Measurements from ENCODE around the gene BRF1.
"Not testable (repeated sequence)": the region's sequence is repeated elsewhere in the genome, so short reads cannot be mapped to it uniquely, and the experiment has no call there.

BRF1 gene, protein sequence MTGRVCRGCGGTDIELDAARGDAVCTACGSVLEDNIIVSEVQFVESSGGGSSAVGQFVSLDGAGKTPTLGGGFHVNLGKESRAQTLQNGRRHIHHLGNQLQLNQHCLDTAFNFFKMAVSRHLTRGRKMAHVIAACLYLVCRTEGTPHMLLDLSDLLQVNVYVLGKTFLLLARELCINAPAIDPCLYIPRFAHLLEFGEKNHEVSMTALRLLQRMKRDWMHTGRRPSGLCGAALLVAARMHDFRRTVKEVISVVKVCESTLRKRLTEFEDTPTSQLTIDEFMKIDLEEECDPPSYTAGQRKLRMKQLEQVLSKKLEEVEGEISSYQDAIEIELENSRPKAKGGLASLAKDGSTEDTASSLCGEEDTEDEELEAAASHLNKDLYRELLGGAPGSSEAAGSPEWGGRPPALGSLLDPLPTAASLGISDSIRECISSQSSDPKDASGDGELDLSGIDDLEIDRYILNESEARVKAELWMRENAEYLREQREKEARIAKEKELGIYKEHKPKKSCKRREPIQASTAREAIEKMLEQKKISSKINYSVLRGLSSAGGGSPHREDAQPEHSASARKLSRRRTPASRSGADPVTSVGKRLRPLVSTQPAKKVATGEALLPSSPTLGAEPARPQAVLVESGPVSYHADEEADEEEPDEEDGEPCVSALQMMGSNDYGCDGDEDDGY

DNA sequence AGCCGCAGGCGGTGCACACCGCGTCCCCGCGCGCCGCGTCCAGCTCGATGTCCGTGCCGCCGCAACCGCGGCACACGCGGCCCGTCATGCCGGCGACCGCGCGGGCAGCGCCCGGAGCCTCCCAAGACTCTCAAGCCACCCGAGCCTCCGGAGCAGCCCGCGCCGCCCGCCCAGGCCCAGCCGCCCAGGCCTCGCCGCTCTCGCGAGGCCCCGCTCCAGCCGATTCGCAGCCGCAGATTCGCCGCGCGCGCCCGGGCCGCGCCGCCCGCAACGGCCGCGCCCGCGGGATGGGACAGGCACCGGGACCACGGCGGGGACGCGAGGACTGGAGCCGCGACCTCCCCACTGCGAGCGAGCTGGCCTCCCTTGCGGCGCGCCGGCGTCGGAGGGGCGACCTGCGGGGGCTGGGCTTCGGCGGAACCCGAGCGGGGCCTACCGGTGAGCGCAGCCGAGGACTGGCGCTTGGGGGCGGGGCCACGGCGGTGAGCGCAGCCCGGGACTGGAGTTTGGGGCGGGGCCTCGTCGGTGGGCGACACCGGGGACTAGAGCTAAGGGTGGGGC is at the start of gene BRF1:
BRF1 (minus strand) TSS at position 460 of the 561 bp plus-strand sequence; CDS start at position 88, 372 bp downstream.
- DNase-seq, result peak; percentile 95

- no peak for DNase-seq
Measured at GRCh38 chr14:105349992-105350391, 49.2 kb upstream of the BRF1 start.

DNA sequence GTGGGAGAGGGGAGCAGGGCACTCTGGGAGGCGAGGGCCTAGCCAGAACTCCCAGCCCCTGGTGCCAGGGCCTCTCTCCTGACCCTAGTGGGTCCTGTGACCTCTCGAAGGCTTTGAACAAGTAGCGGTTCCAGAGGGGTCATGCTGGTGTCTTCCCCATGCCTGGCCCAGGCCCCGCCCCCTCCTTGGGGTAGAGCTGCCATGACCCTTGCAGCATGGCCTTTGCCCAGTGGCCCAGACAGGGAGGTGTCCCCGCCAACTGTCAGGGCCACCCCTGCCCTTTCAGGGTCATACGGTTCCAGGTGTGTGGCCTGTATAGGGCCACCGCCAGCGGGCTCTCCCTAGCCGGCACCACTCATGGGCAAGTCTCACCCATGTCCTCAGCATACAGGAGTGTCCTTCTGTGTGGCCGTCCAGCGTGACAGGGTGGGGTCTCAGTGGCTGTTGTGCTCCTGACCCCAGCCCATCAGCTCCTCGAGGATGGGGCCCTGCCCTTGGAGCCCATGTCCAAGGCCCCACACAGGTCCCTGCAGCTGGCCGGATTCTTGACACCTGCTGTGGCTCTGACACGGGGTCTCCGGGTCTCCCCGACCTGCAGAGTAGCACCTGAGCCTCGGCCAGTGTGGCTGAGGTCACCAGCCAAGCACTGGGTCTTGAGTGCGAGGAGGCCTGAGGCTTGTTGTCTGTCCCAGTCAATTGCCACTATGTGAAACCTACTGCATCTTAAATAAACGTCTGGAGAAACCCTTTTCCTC is 48.3 kb upstream of the BRF1 start:
- DNase-seq, result no peak

DNA sequence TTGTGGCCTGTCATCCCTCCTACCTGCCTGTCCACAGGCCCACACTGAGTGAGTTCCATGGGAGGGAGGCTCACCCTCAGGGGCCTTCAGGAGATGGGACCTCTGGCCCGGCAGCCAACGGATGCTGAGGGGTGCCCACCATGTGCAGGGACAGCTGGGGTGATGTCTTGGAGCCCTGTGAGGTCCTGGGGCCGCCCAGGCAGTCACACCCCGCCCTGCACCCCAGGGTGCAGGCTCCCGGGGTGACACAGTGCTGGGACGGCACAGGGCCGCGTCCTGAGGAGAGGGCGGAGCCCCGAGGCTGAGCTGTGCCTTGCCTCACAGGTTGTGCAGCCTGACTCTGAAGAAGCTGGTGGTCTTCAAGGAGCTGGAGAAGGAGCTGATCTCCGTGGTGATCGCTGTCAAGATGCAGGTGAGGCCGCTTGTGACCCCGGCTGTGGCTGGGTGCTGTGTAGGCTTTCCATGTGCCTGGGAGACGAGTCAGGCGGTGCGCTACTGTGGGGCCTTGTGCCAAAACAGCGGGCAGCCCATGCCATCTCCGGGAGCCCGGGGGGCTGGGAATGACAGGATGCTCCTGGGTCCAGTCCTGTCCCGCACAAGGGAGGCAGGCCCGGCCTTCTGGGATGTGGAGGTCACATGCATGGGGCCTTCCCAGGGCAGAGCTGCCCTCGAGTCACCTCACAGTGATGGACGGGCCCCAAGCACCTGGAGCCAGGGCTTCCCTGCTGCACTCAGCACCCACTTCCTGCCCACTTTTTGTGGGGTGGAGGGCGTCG is 47.6 kb upstream of the BRF1 start:
- no peak for DNase-seq

DNA sequence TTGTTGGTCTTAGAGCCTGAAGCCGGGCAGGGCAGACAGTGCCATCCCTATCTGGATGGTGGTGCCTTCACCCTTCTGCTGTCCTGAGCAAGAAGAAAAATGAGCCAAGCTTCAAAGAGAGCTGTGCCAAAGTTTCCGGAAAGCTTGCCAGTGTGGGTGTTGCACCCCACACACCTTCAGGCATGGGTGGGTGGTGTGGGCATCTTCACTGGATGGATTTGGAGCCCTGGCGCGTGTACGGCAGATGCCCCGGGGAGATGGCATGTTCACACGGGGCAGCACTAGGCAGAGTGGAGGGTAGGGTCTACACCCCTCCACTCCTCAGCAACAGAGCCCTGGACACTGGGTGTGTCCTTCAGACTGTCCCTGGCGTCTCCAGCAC is 46.8 kb upstream of the BRF1 start:
- no peak for DNase-seq

DNA sequence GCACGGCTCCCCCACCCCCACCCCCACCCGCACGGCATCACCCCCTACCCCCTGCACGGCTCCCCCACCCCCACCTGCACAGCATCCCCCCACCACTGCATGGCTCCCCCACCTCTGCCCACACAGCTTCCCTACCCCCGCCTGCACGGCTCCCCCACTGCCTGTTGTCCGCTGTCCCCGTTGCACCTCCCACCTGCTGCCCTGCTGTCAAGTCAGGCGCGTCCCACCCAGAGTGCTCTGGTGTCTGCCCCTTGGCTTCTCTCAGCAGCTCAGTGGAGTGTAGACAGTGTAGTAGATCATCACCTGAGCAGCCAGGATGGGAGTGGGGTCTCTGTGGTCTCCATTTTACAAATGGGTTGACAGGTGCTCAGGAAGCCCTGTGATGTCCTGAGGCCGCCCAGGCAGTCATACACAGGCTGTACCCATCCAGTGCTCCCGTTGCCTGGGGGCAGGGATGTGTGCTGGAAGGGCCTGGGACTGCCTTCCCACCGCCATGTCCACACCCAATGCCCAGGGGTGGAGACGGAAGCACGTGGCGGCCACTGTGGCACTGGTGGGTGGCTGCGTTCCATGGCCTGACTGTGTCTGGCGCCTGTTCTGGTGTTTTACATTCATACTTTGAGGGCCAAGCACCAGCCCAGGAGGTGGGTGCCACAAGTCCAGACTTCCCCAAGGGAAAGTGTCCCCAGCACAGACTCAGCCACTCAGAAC is 46.2 kb upstream of the BRF1 start:
- DNase-seq, result no peak

GRCh38 chr14:105346200-105346533 is 45.4 kb upstream of the BRF1 start:
- DNase-seq, result no peak

DNA sequence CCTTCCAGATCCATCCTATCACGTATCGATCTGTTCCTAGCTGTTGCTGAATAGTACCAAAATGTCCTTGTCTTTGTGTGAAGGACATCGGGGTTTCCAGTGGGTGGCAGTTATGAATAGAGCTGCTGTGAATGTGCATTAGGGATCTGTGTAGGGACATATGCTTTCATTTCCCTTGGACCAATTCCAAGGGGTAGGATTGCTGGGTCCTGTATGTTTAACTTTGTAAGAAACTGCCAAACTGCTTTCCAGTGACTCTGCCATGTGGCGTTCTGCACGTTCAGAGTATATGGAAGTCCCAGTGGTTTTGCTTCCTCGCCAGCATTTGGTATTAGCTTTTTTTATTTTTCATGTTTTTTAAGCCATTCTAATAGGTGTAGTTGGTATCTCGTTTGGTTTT is 42.4 kb upstream of the BRF1 start:
- DNase-seq, result no peak

DNA sequence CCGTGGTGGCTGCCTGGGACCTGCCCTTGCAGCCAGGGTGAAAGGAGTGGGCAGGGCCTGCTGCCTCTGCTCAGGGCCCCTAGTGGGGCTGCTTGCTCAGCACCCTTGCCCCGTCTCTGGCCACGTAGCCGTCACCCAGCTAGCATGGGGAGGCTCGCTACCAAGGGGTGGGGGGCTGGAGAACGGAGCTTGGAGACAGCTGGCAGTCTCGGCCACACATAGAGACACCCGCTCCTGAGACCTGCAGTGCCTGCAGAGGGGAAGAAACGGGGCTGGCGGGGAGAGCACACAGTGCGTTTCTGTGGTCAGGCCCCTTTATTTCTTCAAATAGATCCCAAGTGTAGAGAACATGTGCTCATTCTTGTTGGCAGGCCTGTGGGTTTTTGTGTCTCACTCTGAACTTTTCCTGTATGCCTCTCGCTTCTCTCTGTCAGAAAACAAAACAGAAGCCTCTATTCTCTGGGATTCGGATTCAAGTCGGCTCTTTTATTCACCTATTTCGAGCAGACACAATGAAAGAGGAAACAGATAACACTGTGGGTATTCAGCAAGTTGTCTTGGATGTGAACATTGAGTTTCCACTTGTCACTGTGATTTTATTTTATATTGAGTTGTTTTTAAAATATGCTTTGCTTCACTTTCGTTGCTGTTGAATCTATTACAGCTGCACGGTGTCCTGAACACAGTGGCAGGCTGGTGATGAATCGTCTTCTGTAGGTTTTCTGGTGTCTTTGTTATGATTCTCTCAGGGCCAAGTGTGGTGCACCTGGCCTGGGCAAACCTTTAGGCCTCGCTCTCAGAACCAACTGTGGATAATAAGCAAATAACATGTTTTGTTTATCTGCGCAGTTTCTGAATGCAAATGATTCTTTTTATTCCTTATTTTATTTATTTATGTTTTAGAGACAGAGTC is 40.3 kb upstream of the BRF1 start:
- DNase-seq, result no peak

DNA sequence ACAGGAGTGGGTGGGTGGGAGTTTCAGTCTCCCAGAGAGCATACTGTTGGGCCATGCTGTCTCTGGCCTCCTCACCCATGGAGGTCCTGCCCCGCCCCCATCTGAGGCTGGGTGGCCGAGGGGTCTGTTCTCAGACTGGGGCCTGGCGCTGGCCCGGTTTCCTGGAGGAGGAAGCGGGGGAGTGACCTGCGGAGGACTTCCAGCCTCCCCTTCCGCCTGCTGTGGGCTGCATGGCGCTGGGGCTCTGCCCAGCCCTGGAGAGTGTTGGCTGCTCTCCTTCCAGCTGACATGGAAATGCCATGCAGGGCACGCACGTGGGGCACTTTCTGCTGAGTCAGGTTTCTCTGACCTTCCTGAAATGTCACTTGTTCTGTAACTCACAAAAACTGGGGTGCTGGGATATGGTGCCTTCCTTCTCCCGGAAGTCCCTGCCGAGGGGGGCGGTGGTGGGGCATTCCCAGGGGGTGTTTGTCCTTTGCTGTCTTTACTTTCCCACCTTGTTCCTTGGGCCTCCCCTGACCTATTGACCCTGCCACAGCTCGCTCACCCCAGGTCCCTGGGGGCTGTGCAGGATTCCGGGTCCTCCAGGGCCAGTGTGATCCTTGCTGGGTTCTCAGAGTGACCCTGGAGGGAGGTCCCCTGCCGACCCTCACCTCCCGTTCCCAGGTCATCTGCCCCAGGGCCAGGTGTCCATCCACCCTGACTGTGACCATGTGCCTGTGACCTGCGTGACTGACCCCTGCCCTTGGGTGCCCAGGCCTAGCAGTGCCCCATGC is 37.4 kb upstream of the BRF1 start:
- DNase-seq, result no peak

DNA sequence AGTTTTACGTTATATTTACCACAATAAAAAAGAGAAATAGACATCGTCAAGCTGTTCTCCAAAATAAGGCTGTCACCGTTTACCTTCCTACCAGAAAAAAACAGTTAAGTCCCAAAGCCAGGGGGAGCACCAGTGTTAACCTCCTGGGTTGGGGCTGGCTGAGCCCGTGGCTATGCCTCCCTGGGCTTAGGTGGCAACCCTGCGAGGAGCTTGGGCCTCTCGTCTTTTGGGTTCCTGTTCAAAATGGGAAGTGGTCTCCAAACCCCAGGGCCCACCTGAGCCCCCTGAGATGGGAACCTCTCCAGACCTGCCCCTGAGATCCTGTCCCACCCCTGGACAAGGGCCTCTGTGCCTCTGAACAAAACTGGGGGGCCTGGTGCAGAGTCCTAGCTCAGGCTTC is 36.6 kb upstream of the BRF1 start:
- no peak for DNase-seq

DNA sequence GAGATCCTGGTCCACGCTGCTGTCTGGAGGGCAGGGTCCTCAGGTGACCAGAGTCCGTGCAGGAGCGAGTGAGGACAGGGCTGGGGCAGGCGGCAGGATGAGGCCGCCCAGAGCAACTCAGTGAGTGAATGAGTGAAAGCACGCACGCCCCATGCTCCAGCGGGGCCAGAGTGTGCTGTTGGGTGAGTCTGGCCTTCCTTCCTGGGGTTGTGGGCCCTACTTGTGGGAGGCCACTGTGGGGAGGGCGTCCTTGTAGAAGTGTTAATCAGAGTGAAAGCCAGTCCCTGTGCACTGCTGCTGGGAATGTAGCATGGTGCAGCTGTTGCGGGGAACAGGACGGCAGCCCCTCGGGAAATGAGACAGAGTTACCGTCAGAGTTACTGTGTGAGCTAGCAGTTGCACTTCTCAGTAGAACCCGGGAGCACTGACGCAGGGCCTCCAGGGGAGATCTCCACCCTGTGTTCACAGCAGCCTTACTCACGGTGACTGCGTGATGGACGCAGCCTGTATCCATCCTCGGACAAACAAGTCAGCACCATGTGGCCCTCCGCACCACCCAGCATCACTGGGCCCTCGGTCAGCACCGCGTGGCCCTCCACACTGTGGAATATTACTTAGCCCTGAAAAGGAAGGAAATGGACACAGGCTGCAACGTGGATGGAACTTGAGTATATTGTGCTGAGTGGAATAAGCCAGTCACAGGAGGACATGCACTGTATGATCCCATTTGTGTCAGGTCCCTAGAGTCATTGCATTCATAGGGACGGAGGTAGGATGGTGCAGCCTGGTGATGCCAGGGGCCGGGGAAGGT is 35.9 kb upstream of the BRF1 start:
- no peak for DNase-seq

DNA sequence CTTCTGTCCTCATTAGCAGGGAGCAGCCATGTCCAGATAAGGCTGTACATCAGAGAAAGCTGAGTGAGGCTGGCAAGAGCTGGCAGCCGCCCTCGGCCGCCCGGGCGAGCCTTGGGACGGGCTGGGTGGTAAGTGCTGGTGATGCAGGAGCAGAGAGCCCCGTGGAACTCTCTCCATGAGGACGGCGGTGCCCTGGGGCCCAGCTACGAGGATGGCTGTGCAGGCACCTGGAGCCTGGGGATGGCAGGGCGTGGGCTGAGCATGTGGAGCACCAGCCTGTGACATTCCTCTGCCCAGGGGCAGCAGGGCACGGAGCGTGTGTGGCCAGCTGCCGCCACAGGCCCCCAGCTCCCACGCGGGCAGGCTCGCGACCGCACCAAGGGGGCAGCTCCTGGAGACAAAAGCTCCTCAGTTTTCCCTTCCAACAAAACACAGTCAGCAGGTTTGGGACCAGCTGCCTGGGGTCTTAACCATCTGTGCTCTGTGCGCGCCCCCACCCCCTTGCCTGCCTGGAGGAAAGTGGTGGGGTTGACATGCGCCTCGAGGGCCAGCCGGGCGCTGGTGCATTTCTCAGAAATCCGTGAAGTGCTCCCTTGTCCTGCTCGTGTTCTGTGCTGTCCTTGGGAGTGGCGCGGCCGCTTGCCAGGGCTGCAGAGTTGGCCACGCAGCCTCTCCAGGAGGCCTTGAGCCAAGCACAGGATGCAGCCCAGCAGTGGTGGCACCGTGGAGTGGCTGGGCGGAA is 35.1 kb upstream of the BRF1 start:
- DNase-seq, result no peak

GRCh38 chr14:105335231-105335542 is 34.4 kb upstream of the BRF1 start:
- not testable (repeated sequence) for DNase-seq

DNA sequence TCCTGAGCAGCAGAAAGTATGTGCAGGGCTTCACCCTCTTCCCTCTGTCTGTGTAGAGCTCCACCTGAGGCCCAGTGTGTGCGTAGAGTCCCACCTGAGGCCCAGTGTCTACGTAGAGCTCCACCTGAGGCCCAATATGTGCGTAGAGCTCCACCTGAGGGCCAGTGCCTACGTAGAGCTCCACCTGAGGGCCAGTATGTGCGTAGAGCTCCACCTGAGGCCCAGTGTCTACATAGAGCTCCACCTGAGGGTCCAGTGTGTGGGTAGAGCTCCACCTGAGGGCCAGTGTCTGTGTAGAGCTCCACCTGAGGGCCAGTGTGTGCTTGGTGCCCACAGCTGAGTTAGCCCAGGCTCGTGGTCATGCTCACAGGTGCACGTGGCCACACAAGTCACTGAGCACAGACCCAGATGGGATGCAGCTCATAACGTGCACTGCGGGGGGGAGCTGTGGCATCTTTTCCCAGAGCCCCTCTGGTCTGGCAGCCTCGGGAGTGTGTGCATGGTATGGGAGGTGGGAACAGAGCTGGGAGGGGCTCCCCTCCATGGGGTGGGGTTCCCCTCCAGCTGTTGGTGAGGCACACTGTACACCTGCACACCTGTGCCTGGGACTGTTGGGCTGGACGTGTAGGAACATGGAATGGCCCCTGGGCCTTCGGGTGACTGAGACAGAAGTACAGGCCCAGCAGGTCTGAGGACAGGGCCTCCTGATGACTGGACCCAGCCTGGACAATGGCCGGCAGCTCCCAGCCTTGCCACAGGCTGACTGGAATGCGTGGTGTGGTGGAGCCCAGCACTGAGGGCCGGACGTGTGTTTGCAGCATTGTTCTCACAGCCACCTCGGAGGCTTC is 33.8 kb upstream of the BRF1 start:
- no peak for DNase-seq

DNA sequence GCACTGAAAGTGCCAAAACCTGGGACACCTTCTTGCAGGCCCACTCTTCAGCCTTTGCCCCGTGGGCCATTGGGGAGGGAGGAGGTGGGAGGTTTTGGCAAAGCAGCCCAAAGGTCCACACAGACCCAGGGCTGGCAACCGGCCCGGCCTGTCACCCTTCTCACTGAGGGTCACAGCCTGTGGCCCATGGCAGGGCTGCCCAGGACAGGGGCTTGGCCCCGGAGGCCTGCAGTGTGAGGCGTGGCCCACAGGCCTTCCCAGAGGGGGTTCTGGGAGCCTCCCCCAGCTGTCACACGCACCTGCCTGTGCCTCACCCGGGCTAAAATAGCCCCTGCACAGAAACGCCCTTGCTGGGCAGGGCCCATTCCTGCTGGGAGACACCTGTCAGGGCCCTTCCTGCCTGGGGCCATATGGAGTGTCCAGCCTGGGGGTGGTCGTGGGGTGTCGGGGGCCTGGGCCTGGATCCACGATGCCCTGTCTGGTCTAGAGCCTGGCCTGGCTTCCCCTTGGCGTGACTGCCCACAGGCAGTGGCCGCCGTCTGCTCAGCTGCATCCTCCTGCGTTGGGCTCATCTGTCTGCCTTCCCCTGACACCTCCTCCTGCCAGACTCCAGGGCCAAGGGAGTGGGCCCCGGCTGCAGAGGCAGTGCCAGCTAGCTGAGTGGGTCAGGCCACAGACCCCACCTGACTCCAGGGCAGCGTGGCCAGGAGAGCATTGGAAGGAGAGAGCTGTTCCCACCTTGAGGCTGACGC is 33.0 kb upstream of the BRF1 start:
- DNase-seq, result no peak

- no peak for DNase-seq
Measured at GRCh38 chr14:105333020-105333490, 32.3 kb upstream of the BRF1 start.
